Caki2 (cell line): ENCODE measurements around the gene INHBB. TPM values are rescaled to one million over a fixed set of nuclear protein-coding genes. Genes with fewer than 3 reads are reported as not detected.
"Not testable (repeated sequence)": the region's sequence is repeated elsewhere in the genome, so short reads cannot be mapped to it uniquely, and the experiment has no call there.

Source experiments
- DNase-seq: peaks from one replicate; pipeline ENCODE4 v3.0.0-alpha.2; 2015; ENCODE audit warnings: low read depth
- in situ Hi-C: cut with HindIII; loops from 2 replicates; pipeline ENCODE4 v1.10.0; 2016; ENCODE audit warnings: low sequenced_read_pairs, low pct_unique_long_range_greater_than_20kb, mixed read lengths
- total RNA-seq: library from RNA; depleted of rRNA; stranded (reverse); fragments of >200 nt; shearing (Covaris generic); gene quantifications from 2 replicates; pipeline ENCODE4 v1.2.3, GENCODE V29; 2014; ENCODE audit warnings: low replicate concordance

INHBB gene
- total RNA-seq, 1 experiment from 2014 or later, result 52.0 TPM

DNA sequence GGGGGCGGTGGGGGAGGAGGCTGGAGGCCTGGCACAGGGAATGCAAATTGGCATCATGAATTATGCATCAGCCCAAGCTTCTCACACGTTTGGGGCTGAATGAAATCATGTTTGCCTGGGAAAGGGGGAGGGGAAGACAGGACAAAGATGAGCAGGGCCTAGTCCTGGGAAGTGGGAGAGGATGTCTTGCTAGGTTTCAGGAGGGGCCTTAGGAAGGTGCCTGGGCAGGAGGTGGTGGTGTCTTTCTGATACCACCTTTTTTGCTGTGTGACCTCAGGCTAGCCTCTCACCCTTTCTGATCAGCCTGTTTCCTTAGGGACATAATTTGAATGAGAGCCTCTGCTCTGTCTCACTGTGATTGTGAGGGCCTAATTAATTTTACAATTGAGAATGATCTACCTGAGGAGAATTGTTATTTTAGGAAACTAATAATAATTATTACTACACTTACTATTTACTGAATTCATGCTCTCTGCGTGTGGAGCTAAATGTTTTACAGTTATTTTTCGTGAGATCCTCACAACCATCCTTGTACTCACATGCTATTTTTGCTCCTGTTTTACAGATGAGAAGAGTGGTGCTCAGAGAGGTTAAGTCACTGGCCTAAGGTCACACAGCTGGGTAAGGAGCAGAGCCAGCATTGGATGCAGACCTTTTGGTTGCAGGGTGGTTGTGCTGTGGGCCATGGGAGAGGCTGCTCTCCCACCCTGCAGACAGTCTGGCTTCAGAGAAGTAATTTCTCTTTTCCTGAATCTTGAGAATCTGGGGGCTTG lies 39.6 kb downstream of the INHBB start:
- no peak for DNase-seq
- in situ Hi-C loops, result no loop called here

GRCh38 chr2:120388222-120389035 lies 42.5 kb downstream of the INHBB start:
- in situ Hi-C loops, result no loop called here
- DNase-seq, result no peak

- in situ Hi-C loops, result no loop called here
- no peak for DNase-seq
Measured at GRCh38 chr2:120389036-120389391, 43.1 kb downstream of the INHBB start.

DNA sequence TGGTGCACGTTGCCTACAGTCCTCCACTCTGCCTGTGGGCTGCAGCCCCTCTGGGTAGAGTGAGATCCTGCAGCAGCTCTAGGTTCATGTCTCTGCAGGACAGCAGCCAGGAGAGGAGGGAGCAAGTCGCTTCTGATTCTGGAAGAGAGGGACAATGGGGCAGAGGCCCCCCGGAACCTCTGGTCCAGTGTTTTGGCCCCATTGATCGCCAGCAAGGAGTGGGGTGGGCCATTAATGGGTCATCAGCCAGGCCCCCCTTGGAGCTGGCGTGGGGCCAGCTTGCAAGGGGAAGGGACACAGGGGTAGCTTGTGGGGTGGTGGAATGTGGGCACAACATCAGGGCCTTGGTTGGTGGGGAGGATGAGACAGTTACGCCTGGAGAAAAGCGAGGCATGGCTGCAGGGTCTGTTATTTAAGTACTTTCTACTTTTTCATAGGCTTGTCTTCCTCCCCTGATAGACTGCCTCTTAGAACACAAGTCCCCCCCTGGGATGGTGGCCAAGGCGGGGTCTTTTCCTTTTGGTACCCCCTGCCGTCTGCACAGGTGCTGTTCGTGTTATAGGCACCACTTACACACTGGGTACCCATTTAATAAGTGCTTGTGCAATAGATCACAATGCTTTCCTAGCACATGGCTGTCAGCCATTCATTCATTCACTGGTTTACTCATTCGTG lies 44.6 kb downstream of the INHBB start:
- in situ Hi-C loops, result no loop called here

DNA sequence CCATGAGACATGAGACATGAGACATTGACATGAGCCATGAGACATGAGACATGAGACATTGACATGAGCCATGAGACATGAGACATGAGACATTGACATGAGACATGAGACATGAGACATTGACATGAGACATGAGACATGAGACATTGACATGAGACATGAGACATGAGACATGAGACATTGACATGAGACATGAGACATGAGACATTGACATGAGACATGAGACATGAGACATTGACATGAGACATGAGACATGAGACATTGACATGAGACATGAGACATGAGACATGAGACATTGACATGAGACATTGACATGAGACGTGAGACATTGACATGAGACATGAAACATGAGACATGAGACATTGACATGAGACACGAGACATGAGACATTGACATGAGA lies 45.4 kb downstream of the INHBB start:
- DNase-seq, in situ Hi-C loops: not testable (repeated sequence)

More for the DNA sequence above, 44.6 kb downstream of the INHBB start:
- DNase-seq, result no peak

DNA sequence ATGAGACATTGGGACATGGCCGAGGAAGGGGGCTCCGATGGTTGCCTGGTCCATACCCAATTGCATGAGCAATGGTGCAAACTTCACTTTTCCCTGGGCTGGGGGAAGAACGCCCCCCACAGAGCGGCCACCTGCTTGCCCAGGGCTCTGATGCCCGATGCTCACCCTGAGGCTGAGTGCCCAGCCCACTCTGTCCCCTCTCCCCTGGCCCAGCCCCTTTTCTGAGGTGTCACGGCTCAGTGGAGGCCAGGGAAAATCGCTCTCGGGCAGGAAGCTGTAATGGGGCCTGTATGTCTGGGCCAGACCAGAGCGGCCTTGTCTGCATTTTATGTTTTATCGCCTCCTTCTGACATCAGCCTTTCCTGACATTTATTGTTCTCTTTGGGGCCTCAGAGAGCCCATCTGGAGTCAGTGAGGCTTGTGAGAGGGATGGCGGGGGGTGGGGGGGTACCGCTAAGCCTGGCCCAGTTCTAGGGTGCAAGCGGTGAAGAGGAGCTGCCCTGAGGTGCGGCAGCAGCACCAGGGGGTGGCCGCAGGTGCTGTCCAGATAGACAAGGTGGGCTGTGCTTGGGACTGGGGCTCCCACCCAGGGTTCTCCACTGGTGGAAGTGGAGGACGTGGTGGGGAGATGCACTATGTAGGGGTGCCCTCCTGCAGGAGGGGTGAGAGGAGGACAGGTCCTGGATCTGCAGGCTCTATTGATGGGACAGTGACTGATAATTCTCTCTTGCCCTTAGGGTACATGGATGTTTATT lies 46.2 kb downstream of the INHBB start:
- no peak for DNase-seq
- in situ Hi-C loops, result no loop called here

- no peak for DNase-seq
- in situ Hi-C loops, result no loop called here
Measured at GRCh38 chr2:120392923-120393322, 47.0 kb downstream of the INHBB start.

- in situ Hi-C loops, result no loop called here
Measured at GRCh38 chr2:120393456-120393855, 47.5 kb downstream of the INHBB start.

GRCh38 chr2:120394764-120395163 lies 48.8 kb downstream of the INHBB start:
- DNase-seq, result no peak
- in situ Hi-C loops, result no loop called here

More at GRCh38 chr2:120393456-120393855, 47.5 kb downstream of the INHBB start:
- DNase-seq, result no peak

- in situ Hi-C loops, result no loop called here
- no peak for DNase-seq
Measured at GRCh38 chr2:120395221-120396012, 49.5 kb downstream of the INHBB start.

- peak; percentile 58 for DNase-seq
- in situ Hi-C loops, result no loop called here
Measured at GRCh38 chr2:120396013-120396860, 50.3 kb downstream of the INHBB start.

DNA sequence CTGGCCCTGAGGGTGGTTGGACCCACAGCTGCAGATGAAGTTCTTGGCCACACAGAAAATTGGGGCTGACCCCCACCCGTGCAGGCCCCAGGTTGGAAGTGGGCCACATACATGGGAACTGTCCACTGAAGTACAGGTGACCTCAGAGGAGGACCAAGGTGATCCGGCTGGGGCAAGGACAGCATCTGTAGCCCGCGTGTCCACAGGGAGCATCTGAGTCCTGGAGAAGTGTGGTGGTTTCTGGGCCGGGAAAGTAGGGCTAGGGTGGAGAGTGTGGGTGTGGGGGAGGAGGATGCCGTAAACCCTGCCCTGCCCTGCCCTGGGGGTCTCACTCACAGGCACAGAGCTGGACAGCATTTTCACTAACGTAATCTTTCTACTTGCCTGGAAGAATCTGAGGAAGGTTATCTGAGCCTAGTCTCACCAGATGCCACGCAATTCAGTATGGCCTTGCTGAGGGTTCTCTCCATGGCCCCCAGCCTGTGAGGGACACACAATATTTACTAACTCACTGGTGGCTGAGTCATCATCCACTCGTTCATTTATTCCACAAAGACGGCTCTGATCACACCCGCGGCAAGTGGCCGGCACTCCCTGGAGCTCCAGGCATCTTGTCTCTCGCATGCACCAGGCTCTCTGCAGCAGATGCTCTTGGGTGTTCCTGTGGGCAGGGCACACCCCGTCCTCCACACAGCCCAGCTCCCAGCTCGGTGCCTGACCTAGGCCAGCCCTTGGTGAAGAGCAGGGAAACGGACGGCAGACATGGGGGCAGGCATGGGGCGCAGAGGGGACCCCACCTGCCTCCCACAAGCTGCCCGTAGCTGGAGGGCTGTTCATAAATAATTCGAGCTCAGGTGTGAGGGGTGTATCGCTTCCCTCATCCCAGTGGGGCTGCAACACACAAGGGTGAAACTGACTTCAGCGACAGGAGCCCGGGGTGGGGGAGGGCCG lies 51.2 kb downstream of the INHBB start:
- in situ Hi-C loops, result no loop called here
- peak; percentile 56 for DNase-seq

GRCh38 chr2:120398051-120398995 lies 52.4 kb downstream of the INHBB start:
- in situ Hi-C loops, result no loop called here
- peak; percentile 85 for DNase-seq

- in situ Hi-C loops, result no loop called here
- DNase-seq, result peak; percentile 97
Measured at GRCh38 chr2:120398996-120399888, 53.3 kb downstream of the INHBB start.
